Fibroblast of lung (primary cell): Measurements from ENCODE around the gene C20orf204. TPM values are rescaled to one million over a fixed set of nuclear protein-coding genes. Genes with fewer than 3 reads are reported as not detected.

Source experiments
- DNase-seq, 2 donors: peaks; one replicate each; pipeline versions ENCODE4 v3.0.0 to v3.0.0-alpha.2; 2010; ENCODE audit warnings: low read depth in 2 of 2
- H2AFZ ChIP-seq: 2 replicates; pipeline ENCODE4 v1.5.1; 2012; ENCODE audit warnings: low read length, control low read depth, inconsistent platforms
- H3K27ac ChIP-seq: 2 replicates; pipeline ENCODE4 v1.5.1; 2011; ENCODE audit warnings: low read length, control low read depth; ENCODE audit not compliant: insufficient read depth
- H3K27me3 ChIP-seq: 2 replicates; pipeline ENCODE4 v1.5.1; 2011; ENCODE audit warnings: mild to moderate bottlenecking, low read length; ENCODE audit not compliant: control insufficient read depth, insufficient read depth
- H3K36me3 ChIP-seq: 2 replicates; pipeline ENCODE4 v1.5.1; 2011; ENCODE audit warnings: low read length; ENCODE audit not compliant: control insufficient read depth, insufficient read depth
- H3K4me1 ChIP-seq: 2 replicates; pipeline ENCODE4 v1.5.1; 2011; ENCODE audit warnings: low read length; ENCODE audit not compliant: control insufficient read depth, insufficient read depth; ENCODE audit errors: extremely low read depth
- H3K4me2 ChIP-seq: 2 replicates; pipeline ENCODE4 v1.5.1; 2011; ENCODE audit warnings: low read length, control low read depth; ENCODE audit not compliant: insufficient read depth; ENCODE audit errors: extremely low read depth
- H3K4me3 ChIP-seq, 4 experiments: fragments of 200-600 bp in 1 of 4; sonication (generic) in 1 of 4; replicated peaks in 1 of 4; 2 replicates each; pipeline ENCODE4 v1.5.1; 2011 to 2016; ENCODE audit warnings: low read length in 4 of 4, low read depth in 3 of 4, mild to moderate bottlenecking in 3 of 4, control low read depth in 2 of 4, inconsistent platforms in 1 of 4, mixed read lengths in 1 of 4; ENCODE audit not compliant: insufficient read depth in 1 of 4; ENCODE audit errors: control extremely low read depth in 1 of 4
- H3K79me2 ChIP-seq: 2 replicates; pipeline ENCODE4 v1.5.1; 2012; ENCODE audit warnings: mild to moderate bottlenecking, low read length, inconsistent platforms; ENCODE audit not compliant: control insufficient read depth, insufficient read depth
- H3K9ac ChIP-seq: 2 replicates; pipeline ENCODE4 v1.5.1; 2011; ENCODE audit warnings: mild to moderate bottlenecking, low read length, control low read depth; ENCODE audit not compliant: insufficient read depth
- H3K9me3 ChIP-seq: 2 replicates; pipeline ENCODE4 v1.5.1; 2012; ENCODE audit warnings: low read depth, low read length; ENCODE audit not compliant: control insufficient read depth, insufficient read depth
- H4K20me1 ChIP-seq: 2 replicates; pipeline ENCODE4 v1.5.1; 2011; ENCODE audit warnings: low read length; ENCODE audit not compliant: control insufficient read depth, insufficient read depth; ENCODE audit errors: extremely low read depth
- EZH2 ChIP-seq: IDR thresholded peaks from 2 replicates; pipeline ENCODE4 v1.5.1; 2012; ENCODE audit warnings: low read length, control low read depth, mild to moderate bottlenecking; ENCODE audit errors: missing control alignments
- polyA plus RNA-seq, 2 donors: library from polyadenylated mRNA; depleted of rRNA in 1 of 2; stranded (reverse) in 1 of 2; unstranded in 1 of 2; fragments of >200 nt; gene quantifications; 2 replicates each; pipeline ENCODE4 v1.2.1, GENCODE V29; 2011 to 2012; ENCODE audit warnings: missing spikeins in 1 of 2
- total RNA-seq: library from RNA; depleted of rRNA; stranded (reverse); fragments of >200 nt; gene quantifications from 2 replicates; pipeline ENCODE4 v1.2.1, GENCODE V29; 2014
- TF ChIP-seq, protein P1 (sequence below), 2 donors: IDR thresholded peaks in 1 of 2; conservative IDR thresholded peaks in 1 of 2; 1 replicate in 1 of 2; 2 replicates in 1 of 2; pipeline ENCODE4 v1.5.1; 2011 to 2012; ENCODE audit warnings: low read length in 2 of 2, control low read depth in 1 of 2, inconsistent platforms in 1 of 2, low read depth in 1 of 2, mild to moderate bottlenecking in 1 of 2

Gene C20orf204
- total and polyA plus RNA-seq, 2 donors (not counting 1 experiment from before 2014, with no cell fraction given): 0.02 to 0.66 TPM

DNA sequence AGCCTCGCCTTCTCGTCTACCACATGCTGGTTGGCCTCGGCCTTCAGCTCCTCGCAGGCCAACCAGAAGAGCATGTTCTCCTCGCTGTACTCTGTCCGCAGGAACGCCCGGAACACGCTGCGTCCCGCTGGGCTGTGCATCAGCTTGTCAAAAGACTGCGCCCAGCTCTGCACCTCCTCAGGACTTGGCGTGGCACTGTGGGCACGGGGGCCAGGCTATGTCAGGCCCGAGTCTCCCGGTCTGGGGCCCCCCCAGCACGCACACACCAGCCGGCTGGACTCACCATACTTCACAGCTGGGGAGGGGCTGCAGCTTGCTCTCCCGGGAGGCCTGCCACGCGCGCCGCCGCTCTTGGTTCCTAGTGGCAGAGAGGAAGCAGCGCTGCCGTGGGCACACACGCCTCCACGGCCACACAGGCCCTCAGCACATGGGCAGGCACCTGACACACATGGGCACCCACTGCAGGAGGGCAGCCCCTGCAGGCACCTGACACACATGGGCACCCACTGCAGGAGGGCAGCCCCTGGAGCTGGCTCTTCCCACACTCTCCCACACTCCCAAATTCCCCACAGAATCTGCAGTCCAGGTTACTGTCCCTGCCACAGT, 38.3 kb downstream of the C20orf204 start:
- no peak overlapping the region for H2AFZ ChIP-seq

DNA sequence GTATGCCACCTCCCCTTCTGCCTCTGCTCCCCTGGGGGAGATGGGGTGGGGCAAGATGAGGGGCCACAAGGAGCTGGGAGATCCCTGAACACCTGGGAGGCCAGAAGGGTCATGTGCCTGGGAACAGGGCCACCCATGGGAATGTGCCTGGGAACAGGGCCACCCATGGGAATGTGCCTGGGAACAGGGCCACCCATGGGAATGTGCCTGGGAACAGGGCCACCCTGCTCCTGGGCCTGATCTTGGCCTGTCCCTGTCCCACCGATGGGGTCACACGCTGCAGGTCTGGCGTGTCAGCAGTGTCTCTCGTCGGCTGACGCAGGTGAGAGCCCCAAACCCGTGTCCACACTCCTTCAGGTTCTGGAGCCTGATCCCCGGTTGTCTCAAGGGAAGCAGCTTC, 39.0 kb downstream of the C20orf204 start:
- Histone ChIP-seq H3K9me3 (no peaks in the 10 kb centered on the region), H3K27me3 (no peaks in the 10 kb centered on the region), H3K4me1 (peaks cover 5% of the 10 kb centered on the region), H2AFZ (no peak overlapping the region), H3K9ac (no peak overlapping the region), H3K4me2 (no peak overlapping the region), H3K27ac (no peak overlapping the region), H4K20me1 (no peaks in the 10 kb centered on the region), H3K36me3 (peaks cover 1% of the 10 kb centered on the region), H3K79me2 (no peaks in the 10 kb centered on the region), H3K4me3 (no peak overlapping the region)
- no peak for DNase-seq
- TF ChIP-seq EZH2: no peak
- TF ChIP-seq, protein P1, sequence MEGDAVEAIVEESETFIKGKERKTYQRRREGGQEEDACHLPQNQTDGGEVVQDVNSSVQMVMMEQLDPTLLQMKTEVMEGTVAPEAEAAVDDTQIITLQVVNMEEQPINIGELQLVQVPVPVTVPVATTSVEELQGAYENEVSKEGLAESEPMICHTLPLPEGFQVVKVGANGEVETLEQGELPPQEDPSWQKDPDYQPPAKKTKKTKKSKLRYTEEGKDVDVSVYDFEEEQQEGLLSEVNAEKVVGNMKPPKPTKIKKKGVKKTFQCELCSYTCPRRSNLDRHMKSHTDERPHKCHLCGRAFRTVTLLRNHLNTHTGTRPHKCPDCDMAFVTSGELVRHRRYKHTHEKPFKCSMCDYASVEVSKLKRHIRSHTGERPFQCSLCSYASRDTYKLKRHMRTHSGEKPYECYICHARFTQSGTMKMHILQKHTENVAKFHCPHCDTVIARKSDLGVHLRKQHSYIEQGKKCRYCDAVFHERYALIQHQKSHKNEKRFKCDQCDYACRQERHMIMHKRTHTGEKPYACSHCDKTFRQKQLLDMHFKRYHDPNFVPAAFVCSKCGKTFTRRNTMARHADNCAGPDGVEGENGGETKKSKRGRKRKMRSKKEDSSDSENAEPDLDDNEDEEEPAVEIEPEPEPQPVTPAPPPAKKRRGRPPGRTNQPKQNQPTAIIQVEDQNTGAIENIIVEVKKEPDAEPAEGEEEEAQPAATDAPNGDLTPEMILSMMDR (conservative IDR thresholded peaks at IDR 0.05 in 1 of 2, IDR thresholded peaks at IDR 0.05 in 1 of 2; ENCODE audit: low read depth in 1 of 2, low read length in 2 of 2): no peak

More for the DNA sequence above, 38.3 kb downstream of the C20orf204 start:
- Histone ChIP-seq H3K4me1 (peaks cover 5% of the 10 kb centered on the region), H3K36me3 (peaks cover 1% of the 10 kb centered on the region), H3K4me2 (no peak overlapping the region), H3K79me2 (no peaks in the 10 kb centered on the region), H3K4me3 (no peak overlapping the region), H4K20me1 (no peaks in the 10 kb centered on the region), H3K9me3 (no peaks in the 10 kb centered on the region), H3K9ac (no peak overlapping the region), H3K27ac (no peak overlapping the region), H3K27me3 (no peaks in the 10 kb centered on the region)
- TF ChIP-seq, protein P1 (conservative IDR thresholded peaks at IDR 0.05 in 1 of 2, IDR thresholded peaks at IDR 0.05 in 1 of 2; ENCODE audit: low read depth in 1 of 2, low read length in 2 of 2): no peak
- TF ChIP-seq EZH2: no peak
- DNase-seq: no peak

DNA sequence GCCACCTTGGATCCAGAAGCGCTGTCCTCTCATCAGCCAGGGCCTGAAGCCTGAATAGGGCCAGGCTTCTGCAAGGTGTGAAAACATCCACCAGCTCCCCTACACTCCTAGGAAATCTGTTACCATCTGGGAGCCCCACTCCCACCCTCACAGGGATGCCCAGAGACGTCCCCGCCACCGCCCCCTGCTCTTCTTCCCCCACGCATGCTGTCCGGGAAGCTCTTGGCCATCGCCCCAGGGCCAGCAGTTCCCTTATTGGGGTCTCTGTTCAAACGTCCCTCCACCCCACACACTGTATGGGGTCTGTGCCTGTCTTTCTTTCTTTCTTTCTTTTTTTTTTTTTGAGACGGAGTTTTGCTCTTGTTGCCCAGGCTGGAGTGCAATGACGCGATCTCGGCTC, 39.6 kb downstream of the C20orf204 start:
- Histone ChIP-seq H3K9ac (no peak overlapping the region), H3K4me2 (no peak overlapping the region), H3K79me2 (no peaks in the 10 kb centered on the region), H3K4me1 (peaks cover 5% of the 10 kb centered on the region), H2AFZ (no peak overlapping the region), H3K36me3 (peaks cover 1% of the 10 kb centered on the region), H3K27ac (no peak overlapping the region), H3K4me3 (no peak overlapping the region), H3K9me3 (no peaks in the 10 kb centered on the region), H4K20me1 (no peaks in the 10 kb centered on the region), H3K27me3 (no peaks in the 10 kb centered on the region)
- DNase-seq: no peak
- no peak for TF ChIP-seq EZH2
- TF ChIP-seq, protein P1 (conservative IDR thresholded peaks at IDR 0.05 in 1 of 2, IDR thresholded peaks at IDR 0.05 in 1 of 2; ENCODE audit: low read depth in 1 of 2, low read length in 2 of 2): no peak
